OCI-LY1 (cell line): ENCODE results near the gene TMEM161B.

Experiments used
- H2AFZ ChIP-seq: fragments of 200-600 bp; sonication (generic), shearing (Covaris generic); 2 replicates; pipeline ENCODE4 v1.6.0; 2014; ENCODE audit warnings: antibody characterized with exemption, mild to moderate bottlenecking, low read length
- H3F3A ChIP-seq: fragments of 200-600 bp; sonication (generic), shearing (Covaris generic); 2 replicates; pipeline ENCODE4 v1.6.0; 2014; ENCODE audit warnings: mild to moderate bottlenecking, antibody characterized with exemption, low read length, moderate library complexity; ENCODE audit not compliant: insufficient read depth
- H3K27ac ChIP-seq: fragments of 200-600 bp; sonication (generic); 2 replicates; pipeline ENCODE4 v1.5.1; 2014; ENCODE audit warnings: low read length, mixed run types, mild to moderate bottlenecking, low read depth; ENCODE audit not compliant: poor library complexity, severe bottlenecking
- H3K27me3 ChIP-seq: fragments of 200-600 bp; sonication (generic); 2 replicates; pipeline ENCODE4 v1.6.0; 2014; ENCODE audit warnings: antibody characterized with exemption, mild to moderate bottlenecking, low read length, moderate library complexity; ENCODE audit not compliant: insufficient read depth
- H3K36me3 ChIP-seq: fragments of 200-600 bp; sonication (generic); 2 replicates; pipeline ENCODE4 v1.6.1; 2014; ENCODE audit warnings: mild to moderate bottlenecking, antibody characterized with exemption, low read length, moderate library complexity, mixed read lengths; ENCODE audit not compliant: insufficient read depth
- H3K4me1 ChIP-seq: fragments of 200-600 bp; sonication (generic); 2 replicates; pipeline ENCODE4 v1.5.1; 2014; ENCODE audit warnings: mild to moderate bottlenecking, low read length, moderate library complexity; ENCODE audit not compliant: insufficient read depth, severe bottlenecking
- H3K4me2 ChIP-seq: fragments of 200-600 bp; sonication (generic), shearing (Covaris generic); 2 replicates; pipeline ENCODE4 v1.6.1; 2014; ENCODE audit warnings: low read length
- H3K4me3 ChIP-seq: fragments of 200-600 bp; sonication (generic); 2 replicates; pipeline ENCODE4 v1.5.1; 2014; ENCODE audit warnings: low read length, low read depth, mild to moderate bottlenecking, mixed read lengths; ENCODE audit not compliant: poor library complexity, severe bottlenecking
- H3K79me2 ChIP-seq: fragments of 200-600 bp; shearing (Covaris generic); 2 replicates; pipeline ENCODE4 v1.6.1; 2016; ENCODE audit warnings: mixed run types, low read length, mixed read lengths; ENCODE audit not compliant: insufficient read depth
- H3K9ac ChIP-seq: fragments of 200-600 bp; sonication (generic), shearing (Covaris generic); 2 replicates; pipeline ENCODE4 v1.6.1; 2014; ENCODE audit warnings: mild to moderate bottlenecking, low read length, mixed read lengths
- H3K9me2 ChIP-seq: fragments of 200-600 bp; sonication (generic), shearing (Covaris generic); 2 replicates; pipeline ENCODE4 v1.6.1; 2014; ENCODE audit warnings: low read depth, mild to moderate bottlenecking, low read length, mixed read lengths
- H3K9me3 ChIP-seq: fragments of 200-600 bp; shearing (Covaris generic); 2 replicates; pipeline ENCODE4 v1.6.1; 2014; ENCODE audit warnings: low read length, mixed read lengths
- H4K20me1 ChIP-seq: fragments of 200-600 bp; sonication (generic), shearing (Covaris generic); 2 replicates; pipeline ENCODE4 v1.6.0; 2016; ENCODE audit warnings: mild to moderate bottlenecking, low read length; ENCODE audit not compliant: insufficient read depth
- CTCF ChIP-seq: fragments of 200-600 bp; sonication (generic), shearing (Covaris generic); IDR thresholded peaks from 2 replicates; pipeline ENCODE4 v1.5.1; 2017; ENCODE audit warnings: mild to moderate bottlenecking, antibody characterized with exemption, low read length, moderate library complexity, mixed read lengths
- EZH2 ChIP-seq: fragments of 200-600 bp; sonication (generic), shearing (Covaris generic); IDR thresholded peaks from 2 replicates; pipeline ENCODE4 v1.8.0; 2017; ENCODE audit warnings: borderline replicate concordance, mixed run types, mild to moderate bottlenecking, antibody characterized with exemption, low read length, moderate library complexity, mixed read lengths

The TMEM161B gene

GRCh38 chr5:88145221-88145610 lies 123.4 kb downstream of the TMEM161B start:
- H3K27me3 ChIP-seq: no peaks in the 10 kb centered on the region

More at GRCh38 chr5:88145221-88145610, 123.4 kb downstream of the TMEM161B start:
- Histone ChIP-seq H3K79me2 (no peaks in the 10 kb centered on the region), H3K9ac (no peak overlapping the region), H3K9me2 (no peaks in the 10 kb centered on the region), H3K27ac (no peak overlapping the region), H3K36me3 (no peaks in the 10 kb centered on the region), H2AFZ (no peak overlapping the region), H3K4me2 (no peak overlapping the region), H3K9me3 (no peaks in the 10 kb centered on the region), H3K4me1 (peaks cover 22% of the 10 kb centered on the region), H4K20me1 (no peaks in the 10 kb centered on the region), H3F3A (no peaks in the 10 kb centered on the region), H3K4me3 (no peak overlapping the region)
- no peak for TF ChIP-seq EZH2
- TF ChIP-seq CTCF: no peak
